ENCODE results near the gene INPP5B.

DNA sequence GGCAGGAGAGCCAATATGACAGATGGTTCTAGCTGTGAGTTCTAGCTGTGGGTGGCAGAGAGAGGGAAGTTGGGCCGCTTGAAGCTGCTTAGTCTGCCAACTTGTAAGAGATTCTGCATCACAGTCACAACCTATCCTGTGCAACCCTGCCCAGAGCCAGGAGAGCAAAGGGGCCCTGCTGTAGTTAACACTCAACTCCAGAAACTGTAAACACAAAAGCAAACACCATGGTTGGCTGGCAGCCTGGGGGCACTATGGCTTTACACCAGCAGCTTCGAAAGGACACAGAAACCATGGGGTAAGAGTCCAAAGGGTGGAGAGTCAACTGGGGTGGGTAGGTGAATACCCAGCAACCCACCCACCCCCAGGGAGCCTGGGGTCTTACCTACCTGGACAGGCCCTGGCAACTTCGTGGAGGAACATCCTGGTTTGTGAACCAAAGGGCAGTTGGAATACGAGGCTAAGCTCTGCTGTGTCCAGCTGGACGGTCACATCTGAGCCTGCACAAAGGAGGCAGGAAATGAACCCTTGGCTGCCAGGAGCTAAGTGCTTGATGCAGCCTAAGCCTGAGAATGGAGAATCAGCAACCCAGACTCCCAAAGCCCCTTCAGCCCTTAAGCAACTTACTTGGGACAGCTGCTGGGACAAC lies 6.4 kb downstream of the INPP5B start:
- TF ChIP-seq, protein P1, sequence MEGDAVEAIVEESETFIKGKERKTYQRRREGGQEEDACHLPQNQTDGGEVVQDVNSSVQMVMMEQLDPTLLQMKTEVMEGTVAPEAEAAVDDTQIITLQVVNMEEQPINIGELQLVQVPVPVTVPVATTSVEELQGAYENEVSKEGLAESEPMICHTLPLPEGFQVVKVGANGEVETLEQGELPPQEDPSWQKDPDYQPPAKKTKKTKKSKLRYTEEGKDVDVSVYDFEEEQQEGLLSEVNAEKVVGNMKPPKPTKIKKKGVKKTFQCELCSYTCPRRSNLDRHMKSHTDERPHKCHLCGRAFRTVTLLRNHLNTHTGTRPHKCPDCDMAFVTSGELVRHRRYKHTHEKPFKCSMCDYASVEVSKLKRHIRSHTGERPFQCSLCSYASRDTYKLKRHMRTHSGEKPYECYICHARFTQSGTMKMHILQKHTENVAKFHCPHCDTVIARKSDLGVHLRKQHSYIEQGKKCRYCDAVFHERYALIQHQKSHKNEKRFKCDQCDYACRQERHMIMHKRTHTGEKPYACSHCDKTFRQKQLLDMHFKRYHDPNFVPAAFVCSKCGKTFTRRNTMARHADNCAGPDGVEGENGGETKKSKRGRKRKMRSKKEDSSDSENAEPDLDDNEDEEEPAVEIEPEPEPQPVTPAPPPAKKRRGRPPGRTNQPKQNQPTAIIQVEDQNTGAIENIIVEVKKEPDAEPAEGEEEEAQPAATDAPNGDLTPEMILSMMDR (IDR thresholded peaks at IDR 0.05): no peak
- no peak for TF ChIP-seq KAT7 (CRISPR knock-in tag; IDR thresholded peaks at IDR 0.05; ENCODE audit: borderline replicate concordance)
- TF ChIP-seq GRHL2 (CRISPR knock-in tag; IDR thresholded peaks at IDR 0.05; ENCODE audit: insufficient replicate concordance, severe bottlenecking): no peak
- TF ChIP-seq, protein P2, sequence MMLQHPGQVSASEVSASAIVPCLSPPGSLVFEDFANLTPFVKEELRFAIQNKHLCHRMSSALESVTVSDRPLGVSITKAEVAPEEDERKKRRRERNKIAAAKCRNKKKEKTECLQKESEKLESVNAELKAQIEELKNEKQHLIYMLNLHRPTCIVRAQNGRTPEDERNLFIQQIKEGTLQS (CRISPR knock-in tag; conservative IDR thresholded peaks at IDR 0.05): no peak
- no peak for TF ChIP-seq NR2C2 (CRISPR knock-in tag; IDR thresholded peaks at IDR 0.05)
- TF ChIP-seq, protein P3, sequence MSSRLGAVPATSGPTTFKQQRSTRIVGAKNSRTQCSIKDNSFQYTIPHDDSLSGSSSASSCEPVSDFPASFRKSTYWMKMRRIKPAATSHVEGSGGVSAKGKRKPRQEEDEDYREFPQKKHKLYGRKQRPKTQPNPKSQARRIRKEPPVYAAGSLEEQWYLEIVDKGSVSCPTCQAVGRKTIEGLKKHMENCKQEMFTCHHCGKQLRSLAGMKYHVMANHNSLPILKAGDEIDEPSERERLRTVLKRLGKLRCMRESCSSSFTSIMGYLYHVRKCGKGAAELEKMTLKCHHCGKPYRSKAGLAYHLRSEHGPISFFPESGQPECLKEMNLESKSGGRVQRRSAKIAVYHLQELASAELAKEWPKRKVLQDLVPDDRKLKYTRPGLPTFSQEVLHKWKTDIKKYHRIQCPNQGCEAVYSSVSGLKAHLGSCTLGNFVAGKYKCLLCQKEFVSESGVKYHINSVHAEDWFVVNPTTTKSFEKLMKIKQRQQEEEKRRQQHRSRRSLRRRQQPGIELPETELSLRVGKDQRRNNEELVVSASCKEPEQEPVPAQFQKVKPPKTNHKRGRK (CRISPR knock-in tag; IDR thresholded peaks at IDR 0.05; ENCODE audit: borderline replicate concordance): no peak
- TF ChIP-seq ZNF121 (CRISPR knock-in tag; IDR thresholded peaks at IDR 0.05): no peak
- TF ChIP-seq ZNF671 (CRISPR knock-in tag; IDR thresholded peaks at IDR 0.05): no peak
- no peak for TF ChIP-seq TEAD4 (CRISPR knock-in tag; IDR thresholded peaks at IDR 0.05)
